Muscle of back (tissue), 11 donors: ENCODE data around the gene FLT3. TPM values are rescaled to one million over a fixed set of nuclear protein-coding genes. Genes with fewer than 3 reads are reported as not detected.
A peak's percentile ranks its signal among the peaks of the same experiment; 100 is the strongest.

Experiments
- DNase-seq, 3 donors: peaks; one replicate each; pipeline versions ENCODE4 v3.0.0 to v3.0.0-alpha.2; 2013
- polyA plus RNA-seq, 10 donors: library from polyadenylated mRNA; unstranded; fragments of 120-200 nt; gene quantifications; one replicate each; pipeline ENCODE4 v1.2.1, GENCODE V29; 2013; ENCODE audit not compliant: insufficient read length in 10 of 10

The FLT3 gene
- polyA plus RNA-seq, 10 donors: 0.08 to 0.64 (median 0.22) TPM

DNA sequence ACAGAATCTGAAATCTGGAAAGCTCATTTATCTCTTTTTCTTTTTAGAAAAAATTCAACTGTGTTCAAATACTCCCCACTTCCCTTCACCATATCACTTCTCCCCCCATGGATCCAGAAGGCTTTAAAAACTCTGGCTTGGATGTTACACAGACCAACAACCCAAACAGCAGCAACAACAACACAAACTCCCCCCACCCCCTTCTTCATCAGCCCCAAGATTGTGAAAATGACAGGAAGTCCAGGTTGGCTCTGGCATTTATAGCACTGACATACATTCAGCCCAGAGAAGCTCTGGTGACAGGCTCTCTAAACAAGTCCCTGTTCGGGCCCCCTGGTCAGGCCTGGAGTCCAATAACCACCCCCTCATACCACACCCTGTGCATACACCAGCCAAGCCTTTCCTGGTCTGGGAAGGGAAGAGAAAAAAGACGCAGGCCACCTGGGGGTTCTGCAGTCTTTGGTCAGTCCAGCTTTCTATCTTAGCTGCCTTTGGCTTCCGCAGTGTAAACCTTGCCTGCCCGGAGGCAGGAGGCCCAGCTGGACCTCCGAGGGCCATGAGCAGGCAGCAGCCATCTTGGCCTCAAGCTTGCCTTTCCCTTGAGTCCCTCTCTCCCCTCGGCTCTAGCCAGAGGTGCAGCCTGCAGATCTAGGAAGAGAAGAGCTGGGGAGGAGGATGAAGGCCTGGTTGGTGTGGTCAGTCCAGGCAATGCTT is 138.1 kb downstream of the FLT3 start:
- no peak for DNase-seq

DNA sequence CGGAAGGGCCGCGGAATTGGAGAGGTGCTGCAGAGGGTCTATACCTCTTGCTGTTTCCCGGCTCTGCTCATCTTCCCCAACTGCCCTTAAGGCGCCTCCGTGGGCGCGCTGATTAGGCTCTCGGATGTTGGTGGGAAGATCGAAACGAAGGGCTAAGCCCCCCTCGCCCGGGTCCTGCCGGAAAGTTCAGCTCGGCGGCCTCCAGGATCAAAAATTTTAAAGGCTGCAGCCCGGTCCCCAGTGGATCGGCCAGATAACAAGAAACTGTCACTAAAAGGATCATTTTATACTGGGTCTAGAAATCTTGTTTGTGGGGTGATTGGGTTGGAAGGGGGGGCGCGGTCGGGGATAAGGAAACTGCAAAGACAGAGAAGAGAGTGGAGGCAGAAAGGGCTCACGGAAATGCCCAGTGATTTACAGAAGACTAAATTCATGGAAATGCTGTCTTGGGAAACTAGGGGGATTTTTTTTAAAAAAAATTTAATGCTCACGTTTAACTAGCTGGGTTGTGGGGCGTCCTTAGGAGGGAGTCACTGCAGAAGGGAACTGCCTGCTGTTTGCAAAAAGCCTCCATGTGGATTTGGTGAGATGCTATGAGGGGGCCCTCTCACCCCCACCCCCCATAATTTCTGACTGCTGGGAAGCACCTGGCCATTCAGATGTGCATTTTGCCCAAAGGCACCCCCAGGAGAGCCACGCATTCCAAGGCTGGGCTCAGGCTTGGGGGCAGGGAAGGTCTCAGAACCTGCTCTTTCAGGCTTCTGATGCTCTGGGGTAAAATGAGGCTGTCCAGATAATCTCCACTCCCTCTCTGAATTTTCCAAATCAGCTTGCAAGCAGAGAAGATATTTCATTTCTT is 138.9 kb downstream of the FLT3 start:
- no peak for DNase-seq

DNA sequence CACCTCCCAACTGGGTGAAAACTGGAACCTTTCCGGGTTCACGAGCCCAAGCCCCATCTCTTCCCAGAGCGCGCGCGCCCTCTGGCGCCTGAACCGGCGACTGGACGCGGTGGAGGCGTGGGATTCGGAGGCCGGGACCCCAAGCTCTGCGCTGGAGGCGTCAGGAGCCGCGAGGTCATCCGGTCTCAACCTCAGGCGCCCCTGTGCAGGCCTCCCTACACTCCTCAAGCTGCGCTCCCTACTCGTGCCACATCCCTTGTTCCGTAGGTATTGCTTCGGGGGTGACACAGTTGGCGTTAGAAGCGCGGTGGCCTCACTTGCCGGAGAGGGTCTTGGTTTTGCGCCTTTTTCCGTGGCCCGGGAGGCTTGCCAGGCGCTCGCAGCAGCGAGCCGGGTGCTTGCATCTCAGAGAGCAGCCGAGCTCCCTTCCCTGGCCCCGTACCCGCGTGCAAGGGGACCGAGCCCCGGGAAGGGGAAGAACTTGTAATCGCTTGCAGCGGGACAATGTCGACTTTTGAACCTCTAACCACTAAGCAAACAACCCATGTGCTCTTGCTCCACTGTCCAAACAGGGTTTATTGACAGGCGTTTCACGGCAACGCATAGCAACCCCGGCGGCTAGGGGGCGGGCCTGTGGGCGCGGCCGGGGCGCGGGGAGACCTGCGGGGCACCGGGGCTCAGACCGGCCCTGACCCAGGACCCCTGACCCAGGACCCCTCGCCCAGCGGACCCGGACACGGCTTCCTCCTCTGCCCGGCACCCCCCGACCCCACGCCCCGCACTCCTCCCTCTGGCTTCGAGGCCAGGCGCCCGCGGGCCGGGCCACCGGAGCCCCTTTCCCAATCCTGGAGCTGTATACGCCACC is 139.8 kb downstream of the FLT3 start:
- DNase-seq: peak in 1 of 3 donors; percentile 51

DNA sequence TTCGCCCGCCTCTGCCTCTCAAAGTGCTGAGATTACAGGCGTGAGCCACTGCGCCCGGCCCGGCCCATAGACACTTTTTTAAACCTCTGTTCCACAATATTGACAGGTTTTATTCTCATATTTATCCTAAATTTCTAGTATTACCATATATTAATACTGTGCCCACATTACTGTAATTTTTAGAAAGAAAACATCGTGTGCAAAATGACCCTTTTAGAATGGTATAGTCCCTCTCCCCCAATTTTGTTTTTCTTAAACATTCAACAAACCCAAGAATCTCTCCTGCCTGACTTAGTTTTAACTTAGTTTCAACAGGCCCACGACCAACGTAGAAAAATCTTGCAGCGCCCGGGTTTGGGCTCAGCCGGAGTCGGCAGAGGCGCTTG is 140.4 kb downstream of the FLT3 start:
- DNase-seq: no peak

- DNase-seq: no peak
Observed at GRCh38 chr13:27956576-27957300, 143.6 kb downstream of the FLT3 start.

- no peak for DNase-seq
Observed at GRCh38 chr13:27955014-27955591, 145.3 kb downstream of the FLT3 start.

GRCh38 chr13:27954406-27954851 is 145.9 kb downstream of the FLT3 start:
- DNase-seq: peak in 1 of 3 donors; percentile 49

- peak; percentile 49 to 91 (median 79) for DNase-seq
Observed at GRCh38 chr13:27953676-27954405, 146.5 kb downstream of the FLT3 start.

Other genes starting within 250 kb of the FLT3 start
- gene PDX1, start 180.6 kb downstream of the FLT3 start, polyA plus RNA-seq: under 1 TPM in 1 of 10 donors, not detected in 9; 0.12 TPM
- gene CDX2, start 131.3 kb downstream of the FLT3 start, polyA plus RNA-seq: under 1 TPM in 1 of 10 donors, not detected in 9; 0.07 TPM
- gene URAD, start 111.9 kb downstream of the FLT3 start, polyA plus RNA-seq: not detected
- gene PAN3, start 38.0 kb upstream of the FLT3 start, polyA plus RNA-seq: 10 to 100 TPM; 16.0 to 30.0 (median 22.7) TPM